Stimulated activated CD4-positive, alpha-beta T cell treated with anti-CD3 and anti-CD28 coated beads, Interleukin-2, amount 100 ng/mL, for 48 hours (primary cell): ENCODE data around the gene STAT2.
"Not testable (repeated sequence)": the region's sequence is repeated elsewhere in the genome, so short reads cannot be mapped to it uniquely, and the experiment has no call there.

Source experiments
- DNase-seq, 2 donors: peaks; one replicate each; pipeline ENCODE4 v3.0.0-alpha.2; 2020

The STAT2 gene

DNA sequence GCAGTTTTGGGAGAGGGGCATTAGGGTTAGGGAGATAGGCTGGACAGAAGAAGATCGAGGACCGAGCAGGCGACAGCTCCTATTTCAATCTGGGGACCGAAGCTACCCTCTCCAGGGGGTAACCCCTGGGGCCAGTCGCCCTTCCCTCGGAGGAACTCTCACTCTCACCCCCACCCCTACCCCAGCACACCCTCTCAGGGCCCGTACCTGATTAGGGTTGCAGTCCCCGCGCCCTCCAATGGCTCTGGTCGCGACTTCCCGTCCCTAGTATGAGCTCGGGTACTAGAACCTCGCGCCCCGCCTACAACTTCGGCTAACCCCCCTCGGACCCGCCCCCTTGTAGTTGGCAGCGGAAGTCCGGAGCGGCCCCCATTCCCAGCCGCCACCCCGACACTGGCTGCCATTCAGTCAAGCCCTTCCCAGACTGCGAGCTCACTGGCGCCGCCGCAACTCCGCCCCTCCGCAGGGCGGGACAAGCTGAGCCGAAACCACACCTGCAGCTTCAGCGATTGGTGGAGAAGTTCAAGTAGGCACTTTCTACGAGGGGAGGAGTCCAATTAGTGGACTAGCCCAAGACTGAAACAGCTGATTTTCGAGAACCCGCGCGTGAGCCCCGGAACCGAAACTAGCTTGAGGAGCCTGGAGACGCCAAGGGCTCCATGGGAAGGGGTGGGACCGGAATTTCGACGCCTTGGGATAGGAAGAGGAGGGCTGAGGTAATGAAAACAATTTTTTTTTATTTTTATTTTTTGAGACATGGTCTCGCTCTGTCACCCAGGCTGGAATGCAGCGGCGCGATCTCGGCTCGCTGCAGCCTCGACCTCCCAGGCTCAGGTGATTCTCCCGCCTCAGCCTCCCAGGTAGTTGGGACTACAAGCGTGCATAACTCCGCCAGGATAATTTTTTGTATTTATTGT, at the start of gene STAT2:
Gene STAT2, minus strand, starts transcription at position 257 of the 917 bp plus-strand sequence. CDS start 3,536 bp downstream, outside the sequence.
- peak; percentile 95 to 96 for DNase-seq

DNA sequence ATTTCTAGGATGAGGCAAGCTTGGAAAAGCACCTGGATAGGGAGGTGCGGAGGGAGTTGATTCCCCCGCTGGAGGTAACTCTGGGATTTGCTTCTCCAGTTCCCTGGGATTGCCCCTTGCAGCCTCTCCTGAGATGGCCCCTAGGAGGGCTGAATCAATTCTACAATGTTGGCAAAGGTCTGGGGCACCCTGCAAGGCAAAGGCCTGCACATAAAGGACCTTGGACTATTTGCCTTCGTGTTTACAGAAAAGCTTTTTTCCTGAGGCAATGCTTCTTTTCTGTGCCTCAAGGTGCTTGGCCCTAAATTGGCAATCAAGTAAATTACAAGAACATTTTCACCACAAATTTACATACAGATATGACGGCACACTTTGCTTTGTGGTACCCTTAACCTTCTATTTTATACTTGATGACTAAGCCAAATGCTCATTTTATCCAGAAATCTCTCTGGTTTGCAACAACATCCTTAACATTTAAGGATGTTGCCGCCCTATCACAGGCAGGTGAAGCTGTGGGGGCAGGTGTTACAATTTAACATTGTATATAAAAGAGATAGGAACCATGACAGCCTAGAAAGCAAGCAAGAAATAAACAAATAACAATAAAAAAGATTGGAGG, 49.0 kb upstream of the STAT2 start:
- DNase-seq: no peak

DNA sequence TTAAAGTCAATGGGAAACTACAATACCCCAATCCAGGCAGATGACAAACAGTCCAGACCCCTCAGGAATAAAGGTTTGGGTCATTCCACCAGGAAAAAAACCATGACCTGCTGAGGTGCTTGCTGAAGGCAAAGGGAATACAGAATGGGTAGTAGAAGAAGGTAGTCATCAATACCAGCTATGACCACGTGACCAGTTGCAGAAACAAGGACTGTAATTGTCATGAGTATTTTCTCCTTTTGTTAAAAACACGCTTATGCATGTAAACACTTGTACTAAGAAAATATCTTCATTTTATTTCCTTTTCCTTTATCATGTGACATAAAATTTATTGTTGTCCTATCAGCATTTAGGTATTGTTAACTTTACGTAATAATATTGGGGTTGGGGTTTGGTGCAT, 44.3 kb upstream of the STAT2 start:
- not testable (repeated sequence) for DNase-seq

DNA sequence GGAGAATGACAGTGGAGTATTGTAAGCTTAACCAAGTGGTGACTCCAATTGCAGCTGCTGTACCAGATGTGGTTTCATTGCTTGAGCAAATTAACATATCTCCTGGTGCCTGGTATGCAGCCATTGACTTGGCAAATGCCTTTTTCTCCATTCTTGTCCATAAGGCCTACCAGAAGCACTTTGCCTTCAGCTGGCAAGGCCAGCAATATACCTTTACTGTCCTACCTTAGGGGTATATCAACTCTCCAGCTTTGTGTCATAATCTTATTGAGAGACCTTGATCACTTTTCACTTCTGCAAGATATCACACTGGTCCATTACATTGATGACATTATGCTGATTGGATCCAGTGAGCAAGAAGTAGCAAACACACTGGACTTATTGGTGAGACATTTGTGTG, 41.7 kb upstream of the STAT2 start:
- DNase-seq: not testable (repeated sequence)

DNA sequence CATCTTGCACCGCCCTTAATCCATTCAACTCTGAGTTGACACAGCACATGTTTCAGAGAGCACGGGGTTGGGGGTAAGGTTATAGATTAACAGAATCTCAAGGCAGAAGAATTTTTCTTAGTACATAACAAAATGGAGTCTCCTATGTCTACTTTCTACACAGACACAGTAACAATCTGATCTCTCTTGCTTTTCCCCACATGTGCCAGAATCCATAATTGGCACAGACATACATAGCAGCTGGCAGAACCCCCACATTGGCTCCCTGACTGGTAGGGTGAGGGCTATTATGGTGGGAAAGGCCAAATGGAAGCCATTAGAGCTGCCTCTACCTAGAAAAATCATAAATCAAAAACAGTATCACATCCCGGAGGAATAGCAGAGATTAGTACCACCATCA, 41.2 kb upstream of the STAT2 start:
- DNase-seq: not testable (repeated sequence)

DNA sequence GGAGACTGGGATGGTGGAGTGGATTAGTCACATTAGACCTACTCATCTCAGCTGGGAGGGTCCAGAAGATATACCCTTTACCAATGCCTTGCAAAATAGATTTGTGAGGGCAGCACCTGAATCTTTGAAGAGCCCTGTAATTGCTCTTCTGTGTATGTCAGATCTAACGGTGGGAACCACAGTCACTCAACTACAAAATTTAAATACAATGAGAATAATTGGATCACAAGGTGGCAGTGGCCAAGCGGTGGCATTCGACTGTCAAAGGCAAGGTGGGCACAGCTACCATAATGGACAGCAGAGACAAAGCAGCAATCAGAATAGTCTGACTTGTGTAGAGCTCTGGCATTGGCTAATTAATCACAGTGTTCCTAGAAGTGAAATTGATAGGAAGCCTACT, 39.6 kb upstream of the STAT2 start:
- not testable (repeated sequence) for DNase-seq

DNA sequence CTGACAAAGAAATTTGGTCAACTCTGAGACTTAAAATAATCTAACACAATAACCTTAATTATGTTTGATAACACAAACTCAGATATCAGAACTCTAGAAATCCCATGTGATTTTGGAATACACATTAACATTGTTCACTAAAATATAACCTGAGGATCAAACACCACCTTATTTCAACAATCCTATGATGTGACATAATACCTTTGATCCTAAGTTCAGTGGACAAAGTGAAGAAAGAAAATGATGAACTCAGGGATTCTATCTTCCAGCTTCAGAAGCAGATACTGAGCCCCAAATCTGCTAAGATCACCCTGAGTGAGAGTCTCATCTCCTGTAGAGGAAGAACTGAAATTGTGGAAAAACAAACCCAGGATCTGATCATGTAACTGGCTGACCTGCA, 38.4 kb upstream of the STAT2 start:
- no peak for DNase-seq

DNA sequence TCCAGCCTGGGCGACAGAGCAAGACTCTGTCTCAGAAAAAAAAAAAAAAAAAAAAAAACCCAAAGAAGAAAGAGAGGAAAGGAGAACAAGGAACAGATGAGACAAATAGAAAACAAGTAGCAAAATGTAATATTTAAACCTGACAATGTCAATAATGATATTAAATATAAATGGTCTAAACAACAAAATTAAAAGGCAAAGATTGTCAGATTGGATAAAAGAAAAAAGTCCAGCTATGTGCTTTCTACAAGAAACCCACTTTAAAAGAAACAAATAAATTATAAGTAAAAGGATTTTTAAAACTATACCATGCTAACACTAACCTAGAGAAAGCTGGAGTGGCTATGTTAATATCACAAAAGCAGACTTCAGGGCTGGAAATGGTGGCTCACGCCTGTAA, 32.4 kb upstream of the STAT2 start:
- DNase-seq: no peak

DNA sequence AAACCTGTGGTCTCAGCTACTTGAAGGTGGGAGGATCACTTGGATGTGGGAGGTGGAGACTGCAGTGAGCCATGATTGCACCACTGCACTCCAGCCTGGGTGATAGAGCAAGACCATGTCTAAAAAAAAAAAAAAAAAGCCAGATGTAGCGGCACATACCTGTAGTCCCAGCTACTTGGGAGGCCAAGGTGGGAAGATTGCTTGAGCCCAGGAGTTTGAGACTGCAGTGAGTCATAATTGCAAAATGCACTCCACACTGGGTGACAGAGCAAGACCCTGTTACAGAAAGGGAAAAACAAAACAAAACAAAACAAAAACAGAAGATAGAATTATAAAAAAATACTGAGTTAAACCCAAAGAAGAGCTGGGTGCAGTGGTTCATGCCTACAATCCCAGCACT, 31.8 kb upstream of the STAT2 start:
- no peak for DNase-seq

DNA sequence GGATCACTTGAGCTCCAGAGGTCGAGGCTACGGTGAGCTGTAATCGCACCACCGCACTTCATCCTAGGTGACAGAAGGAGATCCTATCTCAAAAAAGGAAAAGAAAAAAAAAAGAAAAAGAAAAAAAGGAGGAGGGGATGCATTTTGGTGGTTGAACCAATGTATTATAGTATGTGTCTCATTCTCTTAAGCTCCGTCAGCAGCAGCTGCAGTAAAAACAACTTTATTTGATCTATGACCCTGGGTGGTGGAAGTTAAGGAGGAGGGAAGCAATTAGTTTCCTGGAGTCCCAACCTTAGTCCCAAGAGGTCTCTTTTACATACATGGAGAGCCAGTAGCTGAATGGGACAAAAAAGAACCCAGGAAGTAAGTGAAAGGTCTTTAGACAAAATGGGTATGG, 29.5 kb upstream of the STAT2 start:
- no peak for DNase-seq

DNA sequence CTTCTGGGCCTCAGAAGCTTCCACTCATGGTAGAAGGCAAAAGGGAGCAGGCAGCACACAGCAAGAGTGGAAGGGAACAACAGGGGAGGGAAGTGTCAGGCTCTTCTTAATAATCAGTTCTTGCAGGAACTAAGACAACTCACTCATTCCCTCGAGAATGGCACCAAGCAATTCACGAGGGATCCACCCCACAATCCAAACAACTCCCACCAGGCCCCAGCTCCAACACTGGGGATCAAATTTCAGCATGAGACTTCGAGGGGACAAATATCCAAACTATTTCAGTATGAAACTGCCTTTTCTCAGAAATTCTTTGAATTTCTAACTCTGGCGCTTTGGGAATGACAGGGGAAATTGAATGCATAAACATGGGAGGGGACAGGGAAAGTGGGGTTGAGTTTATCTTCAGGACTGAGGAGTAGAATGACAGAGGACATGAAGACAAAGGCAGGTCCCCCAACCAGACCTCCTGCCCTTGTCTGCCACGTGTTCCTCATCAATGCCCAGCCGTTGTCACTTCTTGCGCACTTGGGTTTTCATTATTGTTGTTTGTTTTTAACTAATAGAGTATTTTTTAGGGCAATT, 27.3 kb upstream of the STAT2 start:
- no peak for DNase-seq

DNA sequence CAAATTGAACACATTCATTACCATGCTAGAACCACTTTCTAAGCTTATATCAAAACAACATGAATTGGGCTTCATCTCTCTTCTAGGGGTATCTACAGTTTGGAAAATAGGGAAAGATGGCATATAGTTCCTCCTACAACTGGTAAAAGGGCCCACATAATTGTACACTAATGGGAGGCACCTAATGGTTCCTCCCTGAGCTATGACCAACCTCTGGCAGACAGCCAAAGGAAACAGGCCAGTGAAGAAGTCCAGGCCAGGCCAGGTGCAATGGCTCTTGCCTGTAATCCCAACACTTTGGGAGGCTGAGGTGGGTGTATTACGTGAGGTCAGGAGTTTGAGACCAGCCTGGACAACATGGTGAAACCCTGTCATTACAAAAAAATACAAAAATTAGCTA, 26.0 kb upstream of the STAT2 start:
- no peak for DNase-seq

DNA sequence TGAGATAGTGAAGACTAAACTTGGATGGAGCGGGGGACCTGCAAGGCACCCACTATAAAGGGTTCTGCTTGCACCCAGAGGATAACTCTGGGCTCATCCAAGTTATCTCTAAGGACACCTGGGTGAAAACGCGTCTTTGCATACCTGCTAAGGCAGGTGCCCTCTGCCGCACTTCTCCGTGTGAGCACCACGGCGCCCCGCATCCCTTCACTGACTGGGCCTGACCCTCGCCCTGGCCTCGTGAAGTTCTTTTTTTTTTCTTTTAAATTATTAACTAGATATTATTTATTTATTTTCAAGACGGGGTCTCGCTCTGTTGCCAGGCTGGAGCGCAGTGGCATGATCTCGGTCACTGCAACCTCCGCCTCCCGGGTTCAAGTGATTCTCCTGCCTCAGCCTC, 22.7 kb upstream of the STAT2 start:
- DNase-seq: no peak

DNA sequence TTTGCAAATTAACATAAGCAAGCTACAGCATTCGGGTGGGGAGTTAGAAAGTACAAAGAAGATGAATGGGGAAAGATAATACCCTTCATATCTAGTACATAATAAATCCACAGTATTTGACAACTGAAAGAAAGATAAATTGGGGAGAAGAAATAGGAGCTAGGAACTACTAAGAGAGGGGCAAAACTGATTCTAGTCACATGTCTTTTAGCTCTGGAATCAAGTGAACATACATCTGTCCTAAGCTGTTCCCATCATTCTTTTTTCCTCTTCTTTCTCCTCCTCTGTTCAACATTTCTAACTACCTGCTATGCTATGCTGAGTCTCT, 18.0 kb upstream of the STAT2 start:
- no peak for DNase-seq

DNA sequence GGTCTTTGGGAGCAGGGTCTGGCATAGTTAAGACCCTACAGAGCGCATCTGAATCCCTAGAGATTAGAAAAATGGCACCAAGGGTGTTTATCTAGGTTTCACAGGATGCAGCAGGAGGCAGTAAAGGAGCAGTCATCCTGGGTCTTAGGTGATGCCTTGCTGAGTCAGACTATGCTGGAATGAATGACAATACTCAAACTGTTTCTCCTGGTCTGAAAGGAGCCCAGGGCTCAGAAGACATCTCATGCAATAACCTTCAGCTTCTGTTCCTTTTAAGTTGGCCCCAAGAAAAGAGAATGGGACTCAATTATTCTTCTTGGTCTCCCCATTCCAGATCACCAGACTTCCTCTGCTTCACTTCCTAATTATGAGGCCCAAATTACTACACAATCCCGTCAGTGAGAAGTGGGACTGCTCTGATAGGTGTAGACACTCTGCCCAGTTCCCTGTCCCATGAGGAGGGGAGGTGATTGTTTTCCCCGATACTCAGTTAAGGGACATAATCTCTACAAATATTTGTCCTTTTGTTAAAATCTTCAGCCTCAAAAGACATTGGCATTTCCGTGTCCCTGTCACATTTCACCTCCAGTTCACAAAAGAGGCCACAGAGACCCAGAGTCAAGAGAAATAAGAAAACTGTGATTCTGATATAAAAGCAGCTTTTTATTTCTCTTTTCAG, 17.5 kb upstream of the STAT2 start:
- DNase-seq: no peak

DNA sequence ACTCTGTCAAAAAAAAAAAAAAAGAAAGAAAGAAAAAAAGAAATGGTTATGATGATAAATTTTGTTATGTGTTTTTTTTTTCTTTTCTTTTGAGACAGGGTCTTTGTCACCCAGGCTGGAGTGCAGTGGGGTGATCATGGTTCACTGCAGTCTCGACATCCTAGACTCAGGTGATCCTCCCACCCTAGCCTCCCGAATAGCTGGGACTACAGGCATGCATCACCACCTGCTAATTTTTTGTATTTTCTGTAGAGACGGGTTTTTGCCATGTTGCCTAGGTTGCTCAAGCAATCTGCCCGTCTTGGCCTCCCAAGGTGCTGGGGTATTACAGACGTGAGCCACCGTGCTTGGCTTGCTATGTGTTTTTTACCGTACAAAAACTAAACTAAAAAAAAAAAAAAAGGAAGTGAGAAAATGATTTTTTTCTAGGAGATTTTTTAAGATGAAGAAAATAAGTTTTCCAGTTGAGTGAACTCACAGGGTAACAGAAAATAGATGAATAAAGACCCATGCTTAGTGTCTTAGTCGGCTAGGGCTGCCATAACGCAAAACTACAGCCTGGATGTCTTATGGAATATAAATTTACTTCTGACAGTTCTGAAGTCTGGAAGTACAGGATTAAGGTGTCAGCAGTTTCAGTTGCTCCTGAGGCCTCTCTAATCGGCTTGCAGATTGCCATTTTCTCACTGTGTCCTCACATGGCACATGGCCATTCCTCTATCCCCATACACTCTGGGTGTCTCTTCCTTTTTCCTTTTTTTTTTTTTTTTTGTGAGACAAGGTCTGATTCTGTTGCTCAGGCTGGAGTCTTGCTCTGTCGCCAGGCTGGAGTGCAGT, 15.9 kb upstream of the STAT2 start:
- DNase-seq: no peak

DNA sequence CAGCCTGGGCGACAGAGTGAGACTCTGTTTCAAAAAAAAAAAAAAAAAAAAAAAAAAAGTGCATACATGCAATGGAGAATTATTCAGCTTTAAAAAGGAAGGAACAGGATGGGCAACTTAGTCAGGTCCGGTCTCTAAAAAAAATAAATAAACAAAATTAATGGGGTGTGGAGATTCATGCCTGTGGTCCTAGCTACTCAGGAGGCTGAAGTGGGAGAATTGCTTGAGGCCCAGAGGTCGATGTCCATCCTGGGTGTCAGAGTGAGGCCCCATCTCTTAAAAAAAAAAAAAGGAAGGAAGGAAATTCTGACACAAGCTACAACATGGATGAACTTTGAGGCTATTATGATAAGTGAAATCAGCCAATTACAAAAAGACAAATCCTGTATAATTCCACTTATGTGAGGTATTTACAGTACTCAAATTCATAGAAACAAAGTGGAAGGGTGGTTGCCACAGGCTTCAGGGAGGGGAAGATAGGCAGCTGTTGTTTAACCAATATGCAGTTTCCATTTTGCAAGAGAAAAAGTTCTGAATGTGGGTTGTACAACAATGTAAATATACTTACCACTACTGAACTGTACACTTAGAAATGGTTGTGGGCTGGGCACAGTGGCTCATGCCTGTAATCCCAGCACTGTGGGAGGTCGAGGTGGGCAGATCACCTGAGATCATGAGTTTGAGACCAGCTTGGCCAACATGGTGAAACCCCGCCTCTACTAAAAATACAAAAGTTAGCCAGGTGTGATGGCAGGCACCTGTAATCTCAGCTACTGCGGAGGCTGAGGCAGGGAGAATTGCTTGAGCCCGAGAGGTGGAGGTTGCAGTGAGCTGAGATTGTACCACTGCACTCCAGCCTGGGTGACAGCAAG, 15.1 kb upstream of the STAT2 start:
- DNase-seq: no peak

DNA sequence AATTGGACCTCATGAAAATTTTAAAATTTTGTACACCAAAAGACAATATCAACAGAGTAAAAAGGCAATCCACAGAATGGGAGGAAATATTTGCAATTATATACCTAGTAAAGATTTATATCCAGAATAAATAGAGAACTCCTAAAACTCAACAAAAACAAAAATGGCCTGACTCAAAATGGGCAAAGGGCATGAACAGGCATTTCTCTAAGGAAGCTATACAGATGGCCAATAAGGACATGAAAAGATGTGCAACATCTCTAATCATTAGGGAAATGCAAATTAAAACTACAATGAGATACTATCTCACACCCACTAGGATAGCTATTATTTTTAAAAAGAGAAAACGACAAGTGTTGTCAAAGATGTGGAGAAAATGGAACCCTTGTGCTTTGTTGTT, 13.6 kb upstream of the STAT2 start:
- DNase-seq: no peak

DNA sequence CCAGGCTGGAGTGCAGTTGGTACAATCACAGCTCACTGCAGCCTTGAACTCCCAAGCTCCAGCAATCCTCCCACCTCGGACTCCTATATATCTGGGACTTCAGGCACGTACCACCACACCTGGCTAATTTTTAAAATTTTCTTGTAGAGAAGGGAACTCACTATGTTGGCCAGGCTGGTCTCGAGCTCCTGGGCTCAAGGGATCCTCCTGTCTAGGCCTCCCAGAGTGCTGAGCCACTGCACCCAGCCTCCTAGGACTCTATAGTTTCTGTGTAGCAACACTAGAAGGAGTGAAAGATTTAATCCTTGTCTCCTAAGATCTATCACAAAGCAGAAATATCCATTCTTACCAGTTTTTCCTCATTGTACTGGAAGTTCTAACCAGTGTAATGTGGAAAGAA, 7.0 kb upstream of the STAT2 start:
- DNase-seq: no peak

DNA sequence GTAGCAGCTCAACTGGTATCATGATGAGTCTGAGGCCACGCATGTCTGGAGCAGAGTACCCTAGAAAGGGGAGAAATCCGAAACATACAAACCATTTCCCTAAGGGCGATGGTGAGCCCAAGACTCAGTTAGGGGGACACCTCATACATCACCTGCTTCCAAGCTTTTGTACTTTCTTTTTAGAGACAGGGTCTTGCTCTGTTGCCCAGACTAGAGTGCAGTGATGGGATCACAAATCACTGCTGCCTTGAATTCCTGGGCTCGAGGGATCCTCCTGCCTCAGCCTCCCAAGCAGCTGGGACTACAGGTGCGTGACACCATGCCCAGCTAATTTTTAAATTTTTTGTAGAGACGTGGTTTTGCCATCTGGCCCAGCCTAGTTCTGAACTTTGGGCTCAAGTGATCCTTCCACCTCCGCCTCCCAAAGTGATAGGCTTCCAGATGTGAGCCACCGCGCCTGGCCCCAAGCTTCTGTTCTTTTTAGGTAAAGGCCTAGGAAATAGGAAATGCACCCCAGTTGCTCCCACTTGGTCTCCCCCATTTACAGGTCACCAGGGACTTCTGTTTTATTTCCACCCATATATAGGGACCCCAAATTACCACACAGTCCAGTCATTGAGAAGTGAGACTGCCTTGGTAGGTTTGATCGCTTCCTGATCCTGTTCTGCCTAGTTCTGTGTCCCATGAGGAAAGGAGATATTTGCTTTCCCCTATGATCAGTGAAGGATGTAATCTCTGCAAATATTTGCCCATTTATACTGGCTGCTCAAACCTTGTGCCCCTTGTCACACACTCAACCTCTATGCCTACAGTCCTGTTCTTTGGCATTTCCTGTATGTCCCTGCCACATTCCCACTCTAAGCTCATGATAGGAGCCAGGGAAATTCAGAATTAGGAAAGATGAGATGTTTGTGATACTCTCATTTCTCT, 2.5 kb upstream of the STAT2 start, which contains the start of gene APOF:
Gene APOF, minus strand, starts transcription at position 728 of the 930 bp plus-strand sequence. Its CDS starts 112 bp downstream, at position 616.
- no peak for DNase-seq
